Right lobe of liver (tissue), 6 donors: ENCODE data around the gene VWC2. TPM values are rescaled to one million over a fixed set of nuclear protein-coding genes. Genes with fewer than 3 reads are reported as not detected.

Experiments
- ATAC-seq, 4 donors: fragments of 200-7000 bp; cut with Tn5 transposase; one replicate each; pipeline ENCODE4 v1.9.1; 2020; ENCODE audit warnings: mild to moderate bottlenecking in 4 of 4, moderate library complexity in 4 of 4
- DNase-seq, 3 donors: peaks; one replicate each; pipeline ENCODE4 v3.0.0-alpha.2; 2020
- H3K27ac ChIP-seq, 3 donors: fragments of 200-600 bp; one replicate each; pipeline ENCODE4 v1.8.0; 2022
- H3K27me3 ChIP-seq, 2 donors: fragments of 200-600 bp; one replicate each; pipeline ENCODE4 v1.8.0; 2022
- H3K36me3 ChIP-seq, 4 donors: fragments of 200-600 bp; sonication (generic) in 1 of 4; one replicate each; pipeline versions ENCODE4 v1.5.1 to v1.8.0; 2017 to 2022; ENCODE audit warnings: control low read depth in 1 of 4
- H3K4me1 ChIP-seq, 4 donors: fragments of 200-600 bp; sonication (generic) in 1 of 4; one replicate each; pipeline versions ENCODE4 v1.5.1 to v1.8.0; 2017 to 2022; ENCODE audit warnings: control low read depth in 1 of 4
- H3K4me3 ChIP-seq, 3 donors: fragments of 200-600 bp; one replicate each; pipeline ENCODE4 v1.8.0; 2022
- H3K9me3 ChIP-seq, 4 donors: fragments of 200-600 bp; sonication (generic) in 1 of 4; one replicate each; pipeline versions ENCODE4 v1.5.1 to v1.8.0; 2017 to 2022; ENCODE audit warnings: control low read depth in 1 of 4
- POLR2A ChIP-seq: fragments of 450-650 bp; IDR thresholded peaks from one replicate; pipeline ENCODE4 v1.6.1; 2017; ENCODE audit warnings: antibody characterized with exemption, mild to moderate bottlenecking
- WGBS: methylation state at CpG from one replicate; pipeline ENCODE4 v1.1.6; 2018; ENCODE audit warnings: low coverage, low lambda C conversion rate; ENCODE audit not compliant: insufficient coverage; ENCODE audit errors: missing lambda C conversion rate; 5-methylcytosine and 5-hydroxymethylcytosine counted together
- intact Hi-C, 2 donors: fragments of 100-400 bp; cut with DNase I; formaldehyde crosslinking; loops; one replicate each; pipeline versions ENCODE4 v1.11.2 to v1.14.1; 2022
- total RNA-seq, 6 experiments: library from RNA; depleted of rRNA in 2 of 6; stranded (reverse); fragments of >200 nt in 2 of 6; fragmentation: NEBNext Ultra II Directional in 3 of 6; extraction: Animal tissue kit (Norgen Biotek cat#: 25700) in 3 of 6; gene quantifications; one replicate each; pipeline versions ENCODE4 v1.1.0 to v1.2.4, GENCODE V29; 2016 to 2023
- TF ChIP-seq, protein P1 (sequence below), 4 donors: fragments of 200-600 bp in 3 of 4; fragments of 450-650 bp in 1 of 4; IDR thresholded peaks; one replicate each; pipeline versions ENCODE4 v1.5.1 to v1.8.0; 2016 to 2022; ENCODE audit warnings: antibody characterized with exemption in 4 of 4, mild to moderate bottlenecking in 2 of 4
- donor health status: DM: no; HTN: yes; CAD: no.
- donor health status: DM: no; HTN: no; CAD: no.
- donor health status: DM: no; HTN: no; CAD: no.
- donor health status: DM: no; HTN: yes; CAD: no.
- donor health status: DM: no; HTN: yes; CAD: no.

VWC2 gene
- total RNA-seq, 6 experiments from 2014 or later, result not detected

DNA sequence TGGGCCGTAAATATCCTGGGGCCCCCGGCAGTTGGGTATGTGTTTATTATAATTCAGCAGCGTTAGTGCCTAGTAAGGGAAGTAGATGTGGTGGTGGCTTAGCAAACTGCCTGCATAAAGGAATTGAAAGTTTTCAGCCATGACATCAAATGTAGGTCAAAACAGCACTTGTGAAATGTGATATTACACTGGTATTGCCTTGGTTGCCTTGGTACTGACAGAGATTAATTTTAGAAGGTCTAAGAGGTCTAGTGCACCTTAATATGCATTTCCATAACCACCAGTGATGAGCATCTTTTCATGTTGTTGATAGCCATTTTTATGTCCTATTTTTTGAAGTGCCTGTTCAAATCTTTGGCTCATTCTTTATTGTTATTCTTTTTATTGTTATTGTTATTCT, 50.1 kb downstream of the VWC2 start:
- no peak for ATAC-seq
- intact Hi-C loops, result no loop called here
- TF ChIP-seq, protein P1, sequence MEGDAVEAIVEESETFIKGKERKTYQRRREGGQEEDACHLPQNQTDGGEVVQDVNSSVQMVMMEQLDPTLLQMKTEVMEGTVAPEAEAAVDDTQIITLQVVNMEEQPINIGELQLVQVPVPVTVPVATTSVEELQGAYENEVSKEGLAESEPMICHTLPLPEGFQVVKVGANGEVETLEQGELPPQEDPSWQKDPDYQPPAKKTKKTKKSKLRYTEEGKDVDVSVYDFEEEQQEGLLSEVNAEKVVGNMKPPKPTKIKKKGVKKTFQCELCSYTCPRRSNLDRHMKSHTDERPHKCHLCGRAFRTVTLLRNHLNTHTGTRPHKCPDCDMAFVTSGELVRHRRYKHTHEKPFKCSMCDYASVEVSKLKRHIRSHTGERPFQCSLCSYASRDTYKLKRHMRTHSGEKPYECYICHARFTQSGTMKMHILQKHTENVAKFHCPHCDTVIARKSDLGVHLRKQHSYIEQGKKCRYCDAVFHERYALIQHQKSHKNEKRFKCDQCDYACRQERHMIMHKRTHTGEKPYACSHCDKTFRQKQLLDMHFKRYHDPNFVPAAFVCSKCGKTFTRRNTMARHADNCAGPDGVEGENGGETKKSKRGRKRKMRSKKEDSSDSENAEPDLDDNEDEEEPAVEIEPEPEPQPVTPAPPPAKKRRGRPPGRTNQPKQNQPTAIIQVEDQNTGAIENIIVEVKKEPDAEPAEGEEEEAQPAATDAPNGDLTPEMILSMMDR (IDR thresholded peaks at IDR 0.05), result no peak
- no peak for TF ChIP-seq POLR2A
- H3K36me3 ChIP-seq, result no peaks in the 10 kb centered on the region
- no peak for DNase-seq
- H3K4me3 ChIP-seq, result no peak overlapping the region
- WGBS, result 69% methylated on average over 3 of the region's 3 CpGs
- H3K4me1 ChIP-seq, result no peaks in the 10 kb centered on the region
- no peaks in the 10 kb centered on the region for H3K9me3 ChIP-seq
- H3K27me3 ChIP-seq, result no peaks in the 10 kb centered on the region
- H3K27ac ChIP-seq, result no peak overlapping the region

DNA sequence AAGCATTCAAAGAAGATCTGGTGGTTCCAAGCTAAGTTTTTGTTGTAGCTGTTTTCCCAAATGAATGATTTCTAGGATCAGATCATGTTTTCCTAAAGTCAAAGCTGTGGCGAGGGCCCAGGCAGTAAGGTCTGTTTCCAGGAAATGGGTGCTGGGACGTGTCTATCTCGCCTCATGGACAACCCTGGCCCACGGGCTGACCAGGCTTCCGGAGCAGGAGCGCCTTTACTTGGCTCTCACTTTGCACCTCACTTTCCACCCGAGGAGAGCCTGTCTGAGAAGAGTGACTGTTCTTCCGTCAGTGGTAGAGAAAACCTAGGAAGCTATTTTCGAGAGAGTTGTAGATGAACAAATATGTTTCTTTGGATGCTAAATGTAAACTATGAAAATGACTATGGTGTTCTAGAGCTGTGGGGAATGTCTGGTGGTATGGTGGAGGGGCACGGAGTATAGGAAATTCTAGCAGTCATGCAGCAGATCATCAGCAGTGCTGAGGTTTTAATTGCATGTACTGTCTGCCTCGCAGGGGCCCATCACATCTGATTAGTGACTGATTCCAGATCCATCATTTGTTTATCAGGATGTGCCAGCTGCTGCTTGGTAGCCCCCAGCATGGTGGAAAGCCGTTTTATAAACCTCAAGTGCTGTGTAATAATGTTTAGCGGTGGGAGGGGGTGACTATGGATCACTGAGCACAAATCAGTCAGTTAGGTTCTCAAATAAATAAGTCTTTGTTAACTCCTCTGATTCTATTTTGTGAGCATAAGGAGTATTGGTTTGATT, 66.6 kb downstream of the VWC2 start:
- Histone ChIP-seq H3K27ac (no peak overlapping the region), H3K27me3 (no peaks in the 10 kb centered on the region), H3K9me3 (no peaks in the 10 kb centered on the region), H3K4me1 (no peaks in the 10 kb centered on the region), H3K4me3 (no peak overlapping the region), H3K36me3 (no peaks in the 10 kb centered on the region)
- 49% methylated on average over 8 of the region's 13 CpGs for WGBS
- intact Hi-C loops, result no loop called here
- DNase-seq (no peak), ATAC-seq (no peak)
- TF ChIP-seq POLR2A, result no peak
- TF ChIP-seq, protein P1 (IDR thresholded peaks at IDR 0.05), result no peak

DNA sequence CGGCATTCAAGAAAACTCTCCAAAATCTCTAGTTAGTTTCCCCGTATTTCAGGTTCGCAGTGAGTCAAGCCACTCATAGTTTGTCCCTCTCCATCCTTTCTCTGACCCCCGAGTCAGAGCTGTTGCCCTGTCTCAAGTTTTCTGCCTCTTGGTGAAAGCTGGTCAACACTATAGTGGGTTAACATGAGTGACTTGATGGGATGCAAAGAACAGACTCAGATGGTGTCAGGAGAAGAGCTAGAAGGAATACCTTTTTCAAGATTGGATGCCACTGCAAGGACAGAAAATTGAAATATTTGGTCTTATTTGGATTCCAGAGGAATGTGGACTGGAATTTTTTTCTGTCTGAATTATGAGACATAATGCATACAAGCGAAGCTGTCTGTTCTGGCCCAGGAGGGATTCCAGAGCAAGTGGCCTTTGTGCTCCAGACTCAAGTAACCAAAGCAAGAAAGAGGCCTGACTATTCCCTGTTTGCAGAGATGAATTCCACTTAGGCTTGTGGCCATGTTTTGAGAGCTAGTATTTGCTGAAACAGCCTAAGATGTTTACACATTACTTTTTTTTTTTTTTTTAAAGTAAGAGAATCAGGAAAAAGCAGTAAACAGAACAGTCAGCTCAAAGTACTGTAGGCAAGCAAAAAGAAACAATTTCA, 67.4 kb downstream of the VWC2 start:
- WGBS, result 58% methylated on average over 5 of the region's 5 CpGs
- Histone ChIP-seq H3K4me1 (no peaks in the 10 kb centered on the region), H3K36me3 (no peaks in the 10 kb centered on the region), H3K9me3 (no peaks in the 10 kb centered on the region), H3K27me3 (no peaks in the 10 kb centered on the region), H3K4me3 (no peak overlapping the region), H3K27ac (no peak overlapping the region)
- TF ChIP-seq, protein P1 (IDR thresholded peaks at IDR 0.05), result no peak
- TF ChIP-seq POLR2A, result no peak
- ATAC-seq, result no peak
- DNase-seq, result no peak
- intact Hi-C loops, result no loop called here

DNA sequence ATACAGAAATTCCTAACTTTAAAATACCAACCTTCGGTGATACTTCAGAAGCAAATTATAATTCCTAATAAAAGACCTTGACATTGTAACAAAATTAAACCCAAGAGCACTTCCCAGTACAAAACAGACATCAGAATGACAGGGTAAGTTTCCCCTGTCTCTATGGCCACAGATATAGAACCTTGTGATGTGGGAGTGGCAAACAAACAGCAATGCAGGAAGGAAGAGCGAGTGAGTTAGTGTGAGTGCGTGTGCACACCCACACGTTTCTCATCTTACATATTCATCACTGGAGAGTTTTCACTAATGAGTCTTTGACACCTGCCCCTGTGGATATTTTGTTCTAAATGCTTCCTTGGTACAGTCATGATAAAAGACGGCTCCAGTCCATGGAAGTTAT, 72.2 kb downstream of the VWC2 start:
- no peak overlapping the region for H3K4me3 ChIP-seq
- no peaks in the 10 kb centered on the region for H3K27me3 ChIP-seq
- H3K27ac ChIP-seq, result no peak overlapping the region
- TF ChIP-seq, protein P1 (IDR thresholded peaks at IDR 0.05), result no peak
- no peak for TF ChIP-seq POLR2A
- no peaks in the 10 kb centered on the region for H3K4me1 ChIP-seq
- ATAC-seq (no peak), DNase-seq (no peak)
- no peaks in the 10 kb centered on the region for H3K36me3 ChIP-seq
- intact Hi-C loops, result no loop called here
- H3K9me3 ChIP-seq, result no peaks in the 10 kb centered on the region
- WGBS, result 49% methylated on average over 5 of the region's 5 CpGs
